ENCODE data around the gene DYNLL2. TPM values are rescaled to one million over a fixed set of nuclear protein-coding genes. Genes with fewer than 3 reads are reported as not detected.
"Not testable (repeated sequence)": the region's sequence is repeated elsewhere in the genome, so short reads cannot be mapped to it uniquely, and the experiment has no call there.

Gene DYNLL2
- polyA plus RNA-seq, 3 donors from 2014 or later = 0.53 to 1.1 (median 0.90) TPM

GRCh38 chr17:58097384-58098088 lies 14.3 kb downstream of the DYNLL2 start:
- H3K4me1 Mint-ChIP-seq = peaks cover 14 to 15% of the 10 kb centered on the region in 2 donors
- H3K27ac Mint-ChIP-seq = no peak overlapping the region
- H3K9me3 Mint-ChIP-seq = no peaks in the 10 kb centered on the region
- no peaks in the 10 kb centered on the region for H3K27me3 Mint-ChIP-seq (ENCODE audit: low read depth in 3 of 3)
- H3K4me3 Mint-ChIP-seq = no peak overlapping the region
- DNase-seq = no peak
- H3K36me3 Mint-ChIP-seq = peaks cover 3 to 15% (median 5%) of the 10 kb centered on the region in 3 donors

GRCh38 chr17:58100506-58100905 lies 17.3 kb downstream of the DYNLL2 start:
- H3K4me3 Mint-ChIP-seq = no peak overlapping the region
- DNase-seq = no peak
- no peaks in the 10 kb centered on the region for H3K36me3 Mint-ChIP-seq
- no peaks in the 10 kb centered on the region for H3K9me3 Mint-ChIP-seq
- no peaks in the 10 kb centered on the region for H3K27me3 Mint-ChIP-seq (ENCODE audit: low read depth in 3 of 3)
- no peak overlapping the region for H3K27ac Mint-ChIP-seq
- no peaks in the 10 kb centered on the region for H3K4me1 Mint-ChIP-seq

GRCh38 chr17:58101898-58102297 lies 18.7 kb downstream of the DYNLL2 start:
- not testable (repeated sequence) for H3K4me3 Mint-ChIP-seq; H3K27ac Mint-ChIP-seq; H3K27me3 Mint-ChIP-seq (ENCODE audit: low read depth in 3 of 3); H3K4me1 Mint-ChIP-seq; H3K9me3 Mint-ChIP-seq; H3K36me3 Mint-ChIP-seq; DNase-seq

- Mint-ChIP-seq H3K27ac (no peak overlapping the region), H3K9me3 (no peaks in the 10 kb centered on the region), H3K4me1 (no peaks in the 10 kb centered on the region), H3K36me3 (no peaks in the 10 kb centered on the region), H3K27me3 (ENCODE audit: low read depth in 3 of 3) (peaks cover 0 to 3% (median 0%) of the 10 kb centered on the region in 3 donors), H3K4me3 (no peak overlapping the region)
- no peak for DNase-seq
These were observed 21.9 kb downstream of the DYNLL2 start for GRCh38 chr17:58105093-58105492.

GRCh38 chr17:58107306-58107705 lies 24.1 kb downstream of the DYNLL2 start:
- no peak for DNase-seq
- Mint-ChIP-seq H3K36me3 (no peaks in the 10 kb centered on the region), H3K9me3 (no peaks in the 10 kb centered on the region), H3K4me1 (no peaks in the 10 kb centered on the region), H3K4me3 (no peak overlapping the region), H3K27ac (no peak overlapping the region), H3K27me3 (ENCODE audit: low read depth in 3 of 3) (peaks cover 0 to 3% (median 2%) of the 10 kb centered on the region in 3 donors)

- DNase-seq = no peak
- Mint-ChIP-seq H3K27ac (no peak overlapping the region), H3K36me3 (no peaks in the 10 kb centered on the region), H3K27me3 (ENCODE audit: low read depth in 3 of 3) (peaks cover 0 to 7% (median 2%) of the 10 kb centered on the region in 3 donors), H3K4me1 (no peaks in the 10 kb centered on the region), H3K9me3 (no peaks in the 10 kb centered on the region), H3K4me3 (no peak overlapping the region)
These were observed 26.0 kb downstream of the DYNLL2 start for GRCh38 chr17:58109197-58109596.

GRCh38 chr17:58110012-58110411 lies 26.8 kb downstream of the DYNLL2 start:
- no peaks in the 10 kb centered on the region for H3K36me3 Mint-ChIP-seq
- H3K27ac Mint-ChIP-seq = no peak overlapping the region
- H3K4me1 Mint-ChIP-seq = no peaks in the 10 kb centered on the region
- DNase-seq = no peak
- H3K4me3 Mint-ChIP-seq = no peak overlapping the region
- H3K27me3 Mint-ChIP-seq (ENCODE audit: low read depth in 3 of 3) = peaks cover 0 to 7% (median 2%) of the 10 kb centered on the region in 3 donors
- no peaks in the 10 kb centered on the region for H3K9me3 Mint-ChIP-seq

- no peaks in the 10 kb centered on the region for H3K4me1 Mint-ChIP-seq
- H3K27me3 Mint-ChIP-seq (ENCODE audit: low read depth in 3 of 3) = peaks cover 0 to 7% (median 2%) of the 10 kb centered on the region in 3 donors
- H3K27ac Mint-ChIP-seq = no peak overlapping the region
- no peaks in the 10 kb centered on the region for H3K36me3 Mint-ChIP-seq
- H3K4me3 Mint-ChIP-seq = no peak overlapping the region
- H3K9me3 Mint-ChIP-seq = peaks cover 0 to 2% (median 0%) of the 10 kb centered on the region in 6 donors
- no peak for DNase-seq
These were observed 28.5 kb downstream of the DYNLL2 start for GRCh38 chr17:58111676-58112075.

GRCh38 chr17:58112970-58113631 lies 29.9 kb downstream of the DYNLL2 start:
- DNase-seq = peak; percentile 64 to 72 (median 66)
- Mint-ChIP-seq H3K36me3 (no peaks in the 10 kb centered on the region), H3K9me3 (peaks cover 0 to 2% (median 0%) of the 10 kb centered on the region in 6 donors), H3K27me3 (ENCODE audit: low read depth in 3 of 3) (peaks cover 0 to 6% (median 4%) of the 10 kb centered on the region in 3 donors), H3K4me1 (no peaks in the 10 kb centered on the region), H3K4me3 (no peak overlapping the region), H3K27ac (no peak overlapping the region)

GRCh38 chr17:58113947-58114346 lies 30.7 kb downstream of the DYNLL2 start:
- Mint-ChIP-seq H3K27ac (no peak overlapping the region), H3K27me3 (ENCODE audit: low read depth in 3 of 3) (peaks cover 3 to 7% (median 6%) of the 10 kb centered on the region in 3 donors), H3K9me3 (peaks cover 0 to 2% (median 0%) of the 10 kb centered on the region in 6 donors), H3K4me3 (no peak overlapping the region), H3K4me1 (no peaks in the 10 kb centered on the region), H3K36me3 (no peaks in the 10 kb centered on the region)
- DNase-seq = no peak

GRCh38 chr17:58117382-58117781 lies 34.2 kb downstream of the DYNLL2 start:
- Mint-ChIP-seq H3K4me3 (no peak overlapping the region), H3K27me3 (ENCODE audit: low read depth in 3 of 3) (peaks cover 4 to 7% (median 5%) of the 10 kb centered on the region in 3 donors), H3K27ac (no peak overlapping the region), H3K9me3 (peaks cover 0 to 2% (median 0%) of the 10 kb centered on the region in 6 donors), H3K4me1 (peaks cover 4 to 7% of the 10 kb centered on the region in 2 donors), H3K36me3 (no peaks in the 10 kb centered on the region)
- DNase-seq = no peak

GRCh38 chr17:58119491-58119890 lies 36.3 kb downstream of the DYNLL2 start:
- Mint-ChIP-seq H3K27me3 (ENCODE audit: low read depth in 3 of 3) (peaks cover 3 to 7% (median 4%) of the 10 kb centered on the region in 3 donors), H3K4me1 (peaks cover 9 to 16% of the 10 kb centered on the region in 2 donors), H3K4me3 (no peak overlapping the region), H3K9me3 (peaks cover 0 to 2% (median 0%) of the 10 kb centered on the region in 6 donors), H3K27ac (no peak overlapping the region), H3K36me3 (no peaks in the 10 kb centered on the region)
- DNase-seq = no peak

GRCh38 chr17:58120195-58120822 lies 37.1 kb downstream of the DYNLL2 start:
- peak; percentile 33 to 52 (median 44) for DNase-seq
- Mint-ChIP-seq H3K27me3 (ENCODE audit: low read depth in 3 of 3) (peaks cover 3 to 7% (median 4%) of the 10 kb centered on the region in 3 donors), H3K36me3 (no peaks in the 10 kb centered on the region), H3K9me3 (peaks cover 0 to 2% (median 0%) of the 10 kb centered on the region in 6 donors), H3K4me1 (peaks cover 9 to 16% of the 10 kb centered on the region in 2 donors), H3K27ac (no peak overlapping the region), H3K4me3 (no peak overlapping the region)

- H3K4me3 Mint-ChIP-seq = no peak overlapping the region
- no peaks in the 10 kb centered on the region for H3K9me3 Mint-ChIP-seq
- peaks cover 3 to 7% (median 4%) of the 10 kb centered on the region in 3 donors for H3K27me3 Mint-ChIP-seq (ENCODE audit: low read depth in 3 of 3)
- H3K36me3 Mint-ChIP-seq = no peaks in the 10 kb centered on the region
- H3K27ac Mint-ChIP-seq = no peak overlapping the region
- peak; percentile 36 to 64 (median 56) for DNase-seq
- peaks cover 9 to 16% of the 10 kb centered on the region in 2 donors for H3K4me1 Mint-ChIP-seq
These were observed 38.7 kb downstream of the DYNLL2 start for GRCh38 chr17:58121925-58122324.

Data from immature natural killer cell (primary cell).